WTC11 (cell line): ENCODE results near the gene ZFHX2. TPM values are rescaled to one million over a fixed set of nuclear protein-coding genes. Genes with fewer than 3 reads are reported as not detected.

Source experiments
- ATAC-seq: fragments of 200-7000 bp; cut with Tn5 transposase; 2 replicates; pipeline ENCODE4 v1.10.0; 2021; ENCODE audit warnings: mild to moderate bottlenecking, moderate library complexity
- CTCF ChIA-PET: fragments of 300-600 bp; sonication (Branson Sonifier 250); formaldehyde crosslinking; loops from one replicate; lab custom pipeline; 2021; ENCODE audit warnings: antibody characterized with exemption; lab: Charles Lee
- POLR2A ChIA-PET: fragments of 350-600 bp; sonication (Branson Sonifier 250); formaldehyde crosslinking; loops from one replicate; lab custom pipeline; 2021; ENCODE audit warnings: antibody characterized with exemption; lab: Charles Lee
- DNase-seq: peaks from one replicate; pipeline ENCODE4 v3.0.0; 2021; ENCODE audit warnings: low spot score
- H3K27ac Mint-ChIP-seq: 2 replicates; pipeline ENCODE4 v1.8.0; 2021; ENCODE audit warnings: mixed read lengths
- H3K27me3 Mint-ChIP-seq: 2 replicates; pipeline ENCODE4 v1.8.0; 2021; ENCODE audit warnings: low read depth, mild to moderate bottlenecking, moderate library complexity, mixed read lengths
- H3K36me3 Mint-ChIP-seq: 2 replicates; pipeline ENCODE4 v1.8.0; 2021; ENCODE audit warnings: mixed read lengths
- H3K4me1 Mint-ChIP-seq: 2 replicates; pipeline ENCODE4 v1.8.0; 2022; ENCODE audit warnings: mixed read lengths
- H3K4me3 Mint-ChIP-seq: 2 replicates; pipeline ENCODE4 v1.8.0; 2021; ENCODE audit warnings: mild to moderate bottlenecking, moderate library complexity, mixed read lengths
- H3K9me3 Mint-ChIP-seq: 2 replicates; pipeline ENCODE4 v1.8.0; 2021; ENCODE audit warnings: mixed read lengths
- AR ChIP-seq: fragments of 250-450 bp; sonication (Bioruptor Pico); IDR thresholded peaks from 2 replicates; pipeline ENCODE4 v1.9.0; 2021; ENCODE audit warnings: mild to moderate bottlenecking
- ATF2 ChIP-seq: sonication (generic); formaldehyde crosslinking; IDR thresholded peaks from 2 replicates; pipeline ENCODE4 v1.8.1; 2022; ENCODE audit warnings: low read depth, missing genetic modification reagents, borderline replicate concordance
- ATF6 ChIP-seq: sonication (generic); formaldehyde crosslinking; IDR thresholded peaks from 2 replicates; pipeline ENCODE4 v1.8.1; 2023; ENCODE audit warnings: mild to moderate bottlenecking, missing genetic modification reagents
- CREB1 ChIP-seq: sonication (generic); formaldehyde crosslinking; IDR thresholded peaks from 2 replicates; pipeline ENCODE4 v1.8.0; 2023; ENCODE audit warnings: mild to moderate bottlenecking, missing genetic modification reagents
- EMX1 ChIP-seq: fragments of 250-450 bp; sonication (Bioruptor Pico); IDR thresholded peaks from 2 replicates; pipeline ENCODE4 v1.8.0; 2021; ENCODE audit warnings: mild to moderate bottlenecking
- ERG ChIP-seq: fragments of 250-450 bp; sonication (Bioruptor Pico); IDR thresholded peaks from 2 replicates; pipeline ENCODE4 v1.8.0; 2021; ENCODE audit warnings: mild to moderate bottlenecking
- ETV6 ChIP-seq: sonication (generic); formaldehyde crosslinking; IDR thresholded peaks from 2 replicates; pipeline ENCODE4 v1.8.1; 2022; ENCODE audit warnings: mild to moderate bottlenecking, missing genetic modification reagents
- FOXK1 ChIP-seq: sonication (generic); formaldehyde crosslinking; IDR thresholded peaks from 2 replicates; pipeline ENCODE4 v1.8.0; 2022; ENCODE audit warnings: mild to moderate bottlenecking, moderate library complexity, missing genetic modification reagents
- FOXP1 ChIP-seq: sonication (generic); formaldehyde crosslinking; IDR thresholded peaks from 2 replicates; pipeline ENCODE4 v1.8.0; 2022; ENCODE audit warnings: missing genetic modification reagents, mild to moderate bottlenecking, moderate library complexity, borderline replicate concordance
- JUN ChIP-seq: sonication (generic); formaldehyde crosslinking; IDR thresholded peaks from 2 replicates; pipeline ENCODE4 v1.8.0; 2023; ENCODE audit warnings: mild to moderate bottlenecking, missing genetic modification reagents
- MLX ChIP-seq: sonication (generic); formaldehyde crosslinking; IDR thresholded peaks from 2 replicates; pipeline ENCODE4 v1.8.1; 2023; ENCODE audit warnings: mild to moderate bottlenecking, missing genetic modification reagents, moderate library complexity
- NFATC4 ChIP-seq: fragments of 250-450 bp; sonication (Bioruptor Pico); IDR thresholded peaks from 2 replicates; pipeline ENCODE4 v1.9.0; 2021; ENCODE audit warnings: mild to moderate bottlenecking
- NFE2L1 ChIP-seq: sonication (generic); formaldehyde crosslinking; IDR thresholded peaks from 2 replicates; pipeline ENCODE4 v1.8.1; 2023; ENCODE audit warnings: missing genetic modification reagents
- NR3C1 ChIP-seq: sonication (generic); formaldehyde crosslinking; conservative IDR thresholded peaks from 2 replicates; pipeline ENCODE4 v1.8.1; 2023; ENCODE audit warnings: low read depth, mild to moderate bottlenecking, missing genetic modification reagents
- SMAD4 ChIP-seq: sonication (generic); formaldehyde crosslinking; IDR thresholded peaks from 2 replicates; pipeline ENCODE4 v1.8.0; 2022; ENCODE audit warnings: mild to moderate bottlenecking, missing genetic modification reagents
- SP1 ChIP-seq: sonication (generic); formaldehyde crosslinking; conservative IDR thresholded peaks from 2 replicates; pipeline ENCODE4 v1.8.1; 2022; ENCODE audit warnings: missing genetic modification reagents
- TEAD1 ChIP-seq: sonication (generic); formaldehyde crosslinking; IDR thresholded peaks from 2 replicates; pipeline ENCODE4 v1.8.0; 2022; ENCODE audit warnings: mild to moderate bottlenecking, missing genetic modification reagents
- TEAD4 ChIP-seq: sonication (generic); formaldehyde crosslinking; IDR thresholded peaks from 2 replicates; pipeline ENCODE4 v1.8.0; 2022; ENCODE audit warnings: mild to moderate bottlenecking, missing genetic modification reagents
- ZBTB21 ChIP-seq: sonication (generic); formaldehyde crosslinking; IDR thresholded peaks from 2 replicates; pipeline ENCODE4 v1.8.1; 2023; ENCODE audit warnings: mild to moderate bottlenecking, missing genetic modification reagents, borderline replicate concordance
- ZBTB43 ChIP-seq: sonication (generic); formaldehyde crosslinking; IDR thresholded peaks from 2 replicates; pipeline ENCODE4 v1.8.1; 2023; ENCODE audit warnings: mild to moderate bottlenecking, missing genetic modification reagents
- ZNF138 ChIP-seq: sonication (generic); formaldehyde crosslinking; conservative IDR thresholded peaks from 2 replicates; pipeline ENCODE4 v1.8.1; 2022; ENCODE audit warnings: mild to moderate bottlenecking, moderate library complexity, missing genetic modification reagents
- ZNF423 ChIP-seq: fragments of 250-450 bp; sonication (Bioruptor Pico); IDR thresholded peaks from 2 replicates; pipeline ENCODE4 v2.1.2; 2022; ENCODE audit warnings: mild to moderate bottlenecking, moderate library complexity
- ZNF532 ChIP-seq: fragments of 250-450 bp; sonication (Bioruptor Pico); IDR thresholded peaks from 2 replicates; pipeline ENCODE4 v1.9.0; 2021; ENCODE audit warnings: mild to moderate bottlenecking, borderline replicate concordance
- total RNA-seq: library from RNA; stranded (reverse); gene quantifications from 3 replicates; pipeline ENCODE4 v1.2.3, GENCODE V29; 2021

ZFHX2 gene
- total RNA-seq, 1 experiment from 2014 or later, result 16.4 TPM

GRCh38 chr14:23537351-23538049 lies 14.1 kb downstream of the ZFHX2 start:
- peaks cover 57% of the 10 kb centered on the region for H3K4me1 Mint-ChIP-seq
- DNase-seq, result peak; percentile 83
- H3K27ac Mint-ChIP-seq, result peak overlapping the region; percentile 100
- CTCF ChIA-PET, result interaction anchor here (0.7 to 7.8 kb wide), 24 partner anchors 9 to 1337 kb away, joined by 3 to 181 read pairs (median 6); partner anchors contain the start of genes AP1G2, THTPA and ZFHX2
- H3K4me3 Mint-ChIP-seq, result peak overlapping the region; percentile 83
- POLR2A ChIA-PET, result interaction anchor here (0.7 to 5.5 kb wide), 19 partner anchors 9 to 604 kb away, joined by 3 to 102 read pairs (median 5); partner anchors contain the start of genes EMC9, PABPN1, THTPA and ZFHX2
- ATAC-seq, result peak; percentile 83
- H3K9me3 Mint-ChIP-seq, result no peaks in the 10 kb centered on the region
- H3K36me3 Mint-ChIP-seq, result peaks cover 32% of the 10 kb centered on the region
- H3K27me3 Mint-ChIP-seq, result no peaks in the 10 kb centered on the region
- TF ChIP-seq TEAD1 (CRISPR knock-in tag) (peak; percentile 28; the same call in 1 of the 2 replicates), NFE2L1 (CRISPR knock-in tag) (no peak), ZBTB21 (0 out of 2 replicates have a peak, but pooled peaks have one; percentile 70), ZNF423 (CRISPR knock-in tag) (peak; percentile 0; the same call in 1 of the 2 replicates), MLX (CRISPR knock-in tag) (no peak), ZNF532 (CRISPR knock-in tag) (peak; percentile 80; the same call in 1 of the 2 replicates), NR3C1 (CRISPR knock-in tag) (no peak), JUN (CRISPR knock-in tag) (peak; percentile 37; the same call in 1 of the 2 replicates), ETV6 (CRISPR knock-in tag) (peak; percentile 52; the same call in 1 of the 2 replicates), TEAD4 (no peak), FOXP1 (CRISPR knock-in tag) (peak; percentile 23; the same call in 1 of the 2 replicates), ZNF138 (CRISPR knock-in tag) (0 out of 2 replicates have a peak, but pooled peaks have one; percentile 62), CREB1 (CRISPR knock-in tag) (peak; percentile 26; the same call in 1 of the 2 replicates), NFATC4 (CRISPR knock-in tag) (no peak), ERG (CRISPR knock-in tag) (0 out of 2 replicates have a peak, but pooled peaks have one; percentile 6), AR (CRISPR knock-in tag) (peak; percentile 14; the same call in 1 of the 2 replicates), SP1 (CRISPR knock-in tag) (peak; percentile 73), ZBTB43 (CRISPR knock-in tag) (no peak), SMAD4 (CRISPR knock-in tag) (peak; percentile 16; the same call in 1 of the 2 replicates), ATF6 (no peak), EMX1 (CRISPR knock-in tag) (0 out of 2 replicates have a peak, but pooled peaks have one; percentile 51), FOXK1 (CRISPR knock-in tag) (peak; percentile 36; the same call in 1 of the 2 replicates), ATF2 (CRISPR knock-in tag) (no peak)
